Measurements from ENCODE around the gene FNDC1. TPM values are rescaled to one million over a fixed set of nuclear protein-coding genes. Genes with fewer than 3 reads are reported as not detected.

FNDC1 gene
- total RNA-seq, 1 experiment from 2014 or later, result 0.17 TPM

DNA sequence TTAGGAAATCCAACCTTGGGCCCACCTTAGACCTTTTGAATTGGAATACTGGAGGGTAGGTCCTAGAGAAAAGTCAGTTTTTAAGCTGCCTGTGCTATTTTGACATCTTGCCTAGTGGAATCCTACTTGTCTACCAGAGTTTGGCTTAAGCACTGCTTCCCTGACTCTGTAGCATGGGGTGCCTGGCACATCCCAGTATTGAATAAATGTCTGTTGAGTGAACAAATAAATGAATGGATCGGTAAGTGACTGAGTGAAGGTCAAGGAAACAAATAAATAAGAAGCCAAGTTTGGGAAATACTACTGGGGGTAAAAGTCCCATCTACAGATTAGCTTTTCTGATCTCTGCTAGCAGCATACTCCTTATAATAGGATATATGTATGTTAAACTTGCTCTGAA is 140.5 kb downstream of the FNDC1 start:
- intact Hi-C loops (cut with micrococcal nuclease; ENCODE audit: unreplicated experiment), result no loop called here
- no TSS peak for BruUV-seq (replicated peaks)
- no peak overlapping the region for H3K27ac Mint-ChIP-seq (ENCODE audit: unreplicated experiment)
- TF ChIP-seq, protein P1, sequence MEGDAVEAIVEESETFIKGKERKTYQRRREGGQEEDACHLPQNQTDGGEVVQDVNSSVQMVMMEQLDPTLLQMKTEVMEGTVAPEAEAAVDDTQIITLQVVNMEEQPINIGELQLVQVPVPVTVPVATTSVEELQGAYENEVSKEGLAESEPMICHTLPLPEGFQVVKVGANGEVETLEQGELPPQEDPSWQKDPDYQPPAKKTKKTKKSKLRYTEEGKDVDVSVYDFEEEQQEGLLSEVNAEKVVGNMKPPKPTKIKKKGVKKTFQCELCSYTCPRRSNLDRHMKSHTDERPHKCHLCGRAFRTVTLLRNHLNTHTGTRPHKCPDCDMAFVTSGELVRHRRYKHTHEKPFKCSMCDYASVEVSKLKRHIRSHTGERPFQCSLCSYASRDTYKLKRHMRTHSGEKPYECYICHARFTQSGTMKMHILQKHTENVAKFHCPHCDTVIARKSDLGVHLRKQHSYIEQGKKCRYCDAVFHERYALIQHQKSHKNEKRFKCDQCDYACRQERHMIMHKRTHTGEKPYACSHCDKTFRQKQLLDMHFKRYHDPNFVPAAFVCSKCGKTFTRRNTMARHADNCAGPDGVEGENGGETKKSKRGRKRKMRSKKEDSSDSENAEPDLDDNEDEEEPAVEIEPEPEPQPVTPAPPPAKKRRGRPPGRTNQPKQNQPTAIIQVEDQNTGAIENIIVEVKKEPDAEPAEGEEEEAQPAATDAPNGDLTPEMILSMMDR (IDR thresholded peaks at IDR 0.05; ENCODE audit: unreplicated experiment), result no peak
- H3K9me3 Mint-ChIP-seq (ENCODE audit: low read depth, unreplicated experiment), result no peaks in the 10 kb centered on the region
- peaks cover 72% of the 10 kb centered on the region for H3K27me3 Mint-ChIP-seq (ENCODE audit: unreplicated experiment)
- no peak for DNase-seq
- no peaks in the 10 kb centered on the region for H3K36me3 Mint-ChIP-seq (ENCODE audit: insufficient read depth, unreplicated experiment)
- CTCF ChIA-PET, result no interaction called here
- H3K4me1 Mint-ChIP-seq (ENCODE audit: low read depth, unreplicated experiment), result no peaks in the 10 kb centered on the region
- no peak overlapping the region for H3K4me3 Mint-ChIP-seq (ENCODE audit: low read depth, unreplicated experiment)

- no peak overlapping the region for H3K4me3 Mint-ChIP-seq (ENCODE audit: low read depth, unreplicated experiment)
- H3K36me3 Mint-ChIP-seq (ENCODE audit: insufficient read depth, unreplicated experiment), result no peaks in the 10 kb centered on the region
- H3K9me3 Mint-ChIP-seq (ENCODE audit: low read depth, unreplicated experiment), result no peaks in the 10 kb centered on the region
- H3K4me1 Mint-ChIP-seq (ENCODE audit: low read depth, unreplicated experiment), result no peaks in the 10 kb centered on the region
- no peak overlapping the region for H3K27ac Mint-ChIP-seq (ENCODE audit: unreplicated experiment)
- CTCF ChIA-PET, result no interaction called here
- intact Hi-C loops (cut with micrococcal nuclease; ENCODE audit: unreplicated experiment), result no loop called here
- BruUV-seq (replicated peaks), result no TSS peak
- DNase-seq, result peak; percentile 7
- TF ChIP-seq, protein P1 (IDR thresholded peaks at IDR 0.05; ENCODE audit: unreplicated experiment), result no peak
- peaks cover 55% of the 10 kb centered on the region for H3K27me3 Mint-ChIP-seq (ENCODE audit: unreplicated experiment)
These were observed 142.4 kb downstream of the FNDC1 start for GRCh38 chr6:159311618-159312017.

- TF ChIP-seq, protein P1 (IDR thresholded peaks at IDR 0.05; ENCODE audit: unreplicated experiment), result no peak
- no peaks in the 10 kb centered on the region for H3K9me3 Mint-ChIP-seq (ENCODE audit: low read depth, unreplicated experiment)
- H3K4me3 Mint-ChIP-seq (ENCODE audit: low read depth, unreplicated experiment), result no peak overlapping the region
- CTCF ChIA-PET, result no interaction called here
- H3K27me3 Mint-ChIP-seq (ENCODE audit: unreplicated experiment), result peaks cover 54% of the 10 kb centered on the region
- intact Hi-C loops (cut with micrococcal nuclease; ENCODE audit: unreplicated experiment), result no loop called here
- DNase-seq, result no peak
- no peaks in the 10 kb centered on the region for H3K36me3 Mint-ChIP-seq (ENCODE audit: insufficient read depth, unreplicated experiment)
- no peak overlapping the region for H3K27ac Mint-ChIP-seq (ENCODE audit: unreplicated experiment)
- no TSS peak for BruUV-seq (replicated peaks)
- no peaks in the 10 kb centered on the region for H3K4me1 Mint-ChIP-seq (ENCODE audit: low read depth, unreplicated experiment)
These were observed 143.0 kb downstream of the FNDC1 start for GRCh38 chr6:159312206-159312605.

DNA sequence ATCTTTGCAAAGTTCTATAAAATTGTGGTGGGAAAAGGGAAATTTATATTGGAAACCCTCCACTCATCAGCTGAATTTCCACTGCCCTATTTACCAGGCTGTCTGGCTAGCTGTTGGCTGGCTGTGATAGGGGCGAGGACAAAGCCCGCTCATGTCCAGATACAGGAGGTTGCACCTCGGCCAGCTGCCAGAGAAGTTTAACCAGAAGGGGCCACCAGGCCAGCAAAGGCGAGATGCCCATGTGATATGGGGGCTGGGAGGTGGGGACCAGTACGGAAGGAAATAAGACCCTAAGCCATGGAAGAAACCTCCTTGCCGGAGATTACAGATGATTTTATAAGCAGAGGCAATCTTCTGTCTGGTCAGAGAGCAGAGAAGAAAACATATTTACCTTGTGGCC is 143.8 kb downstream of the FNDC1 start:
- intact Hi-C loops (cut with micrococcal nuclease; ENCODE audit: unreplicated experiment), result no loop called here
- H3K9me3 Mint-ChIP-seq (ENCODE audit: low read depth, unreplicated experiment), result no peaks in the 10 kb centered on the region
- TF ChIP-seq, protein P1 (IDR thresholded peaks at IDR 0.05; ENCODE audit: unreplicated experiment), result no peak
- CTCF ChIA-PET, result interaction anchor here (0.7 kb wide), 1 partner anchor 68 kb away, joined by 7 read pairs; no protein-coding TSS in a partner anchor
- no peak for DNase-seq
- no peaks in the 10 kb centered on the region for H3K36me3 Mint-ChIP-seq (ENCODE audit: insufficient read depth, unreplicated experiment)
- H3K4me3 Mint-ChIP-seq (ENCODE audit: low read depth, unreplicated experiment), result no peak overlapping the region
- H3K27ac Mint-ChIP-seq (ENCODE audit: unreplicated experiment), result no peak overlapping the region
- BruUV-seq (replicated peaks), result no TSS peak
- no peaks in the 10 kb centered on the region for H3K4me1 Mint-ChIP-seq (ENCODE audit: low read depth, unreplicated experiment)
- H3K27me3 Mint-ChIP-seq (ENCODE audit: unreplicated experiment), result peaks cover 61% of the 10 kb centered on the region
